GM12878 (cell line): ENCODE measurements around the gene MYCBPAP. TPM values are rescaled to one million over a fixed set of nuclear protein-coding genes. Genes with fewer than 3 reads are reported as not detected.

Experiments used
- ATAC-seq: fragments of 200-7000 bp; cut with Tn5 transposase; 3 replicates; pipeline ENCODE4 v1.9.1; 2020; ENCODE audit warnings: mild to moderate bottlenecking, moderate library complexity
- BruUV-seq: library from RNA; stranded (reverse); fragments of 400-500 nt; replicated peaks from 2 replicates; lab custom pipeline; 2021; lab: Mats Ljungman, UMichigan
- CTCF ChIA-PET: fragments of 300-600 bp; sonication (Branson Sonifier 250); formaldehyde crosslinking; extraction: SDS; loops from one replicate; lab custom pipeline; 2021; ENCODE audit warnings: inconsistent platforms; lab: Yijun Ruan, JAX
- POLR2A ChIA-PET: fragments of 350-600 bp; formaldehyde crosslinking; extraction: SDS; loops from one replicate; lab custom pipeline; 2021; ENCODE audit warnings: inconsistent platforms; lab: Charles Lee
- RAD21 ChIA-PET: fragments of 300-600 bp; sonication (Branson Sonifier 250); formaldehyde crosslinking; loops from one replicate; lab custom pipeline; 2023; ENCODE audit warnings: antibody characterized with exemption; ENCODE audit not compliant: unreplicated experiment; lab: Charles Lee
- SMC1A ChIA-PET: fragments of 300-600 bp; sonication (Branson Sonifier 250); formaldehyde crosslinking; loops from one replicate; lab custom pipeline; 2023; ENCODE audit not compliant: unreplicated experiment, uncharacterized antibody; lab: Charles Lee
- DNase-seq: peaks from one replicate; pipeline ENCODE4 v3.0.0-alpha.2; 2011; ENCODE audit warnings: low read depth, low spot score
- FAIRE-seq: peaks from 3 replicates; lab custom pipeline; 2011; peaks lifted over from hg19 to GRCh38; lab: Jason Lieb, UNC
- H2AFZ ChIP-seq: 2 replicates; pipeline ENCODE4 v1.6.0; 2011; ENCODE audit warnings: low read depth, low read length, control low read depth; ENCODE audit not compliant: control insufficient read depth
- H3K27ac ChIP-seq: 2 replicates; pipeline ENCODE4 v1.5.1; 2011; ENCODE audit warnings: control low read depth; ENCODE audit not compliant: control insufficient read depth, insufficient read depth
- H3K27me3 ChIP-seq, 2 experiments: replicated peaks in 1 of 2; 2 replicates each; pipeline versions ENCODE4 v1.6.0 to v1.6.1; 2011; ENCODE audit warnings: low read length in 1 of 2; ENCODE audit not compliant: control insufficient read depth in 2 of 2, insufficient read depth in 2 of 2
- H3K36me3 ChIP-seq, 2 experiments: 2 replicates each; pipeline ENCODE4 v1.5.1; 2011; ENCODE audit warnings: low read length in 1 of 2; ENCODE audit not compliant: control insufficient read depth in 2 of 2, insufficient read depth in 2 of 2
- H3K4me1 ChIP-seq: 2 replicates; pipeline ENCODE4 v1.6.1; 2011; ENCODE audit warnings: mild to moderate bottlenecking, low read length, moderate library complexity, mixed read lengths; ENCODE audit not compliant: control insufficient read depth, insufficient read depth
- H3K4me2 ChIP-seq: 2 replicates; pipeline ENCODE4 v1.6.0; 2011; ENCODE audit warnings: control low read depth; ENCODE audit not compliant: control insufficient read depth, insufficient read depth
- H3K4me3 ChIP-seq: fragments of 200-600 bp; sonication (generic); 2 replicates; pipeline ENCODE4 v1.5.1; 2016
- H3K79me2 ChIP-seq: 2 replicates; pipeline ENCODE4 v1.6.0; 2011; ENCODE audit warnings: low read length; ENCODE audit not compliant: control insufficient read depth, insufficient read depth
- H3K9ac ChIP-seq: 2 replicates; pipeline ENCODE4 v1.8.0; 2011; ENCODE audit warnings: low read length, control low read depth, mixed read lengths; ENCODE audit not compliant: control insufficient read depth, insufficient read depth
- H3K9me3 ChIP-seq: replicated peaks from 3 replicates; pipeline ENCODE4 v1.5.1; 2011; ENCODE audit warnings: mild to moderate bottlenecking, low read length; ENCODE audit not compliant: control insufficient read depth, insufficient read depth
- H4K20me1 ChIP-seq: 2 replicates; pipeline ENCODE4 v1.6.0; 2011; ENCODE audit not compliant: control insufficient read depth, insufficient read depth
- BACH1 ChIP-seq: fragments of 450-650 bp; IDR thresholded peaks from 2 replicates; pipeline ENCODE4 v1.6.1; 2017; ENCODE audit warnings: mild to moderate bottlenecking, borderline replicate concordance
- BMI1 ChIP-seq: fragments of 450-650 bp; IDR thresholded peaks from 2 replicates; pipeline ENCODE4 v1.6.1; 2016; ENCODE audit warnings: mild to moderate bottlenecking, moderate library complexity, borderline replicate concordance
- ESRRA ChIP-seq: IDR thresholded peaks from 2 replicates; pipeline ENCODE4 v1.6.1; 2012; ENCODE audit warnings: mild to moderate bottlenecking, low read length, improper control_type of control experiment
- FOXK2 ChIP-seq: fragments of 450-650 bp; IDR thresholded peaks from 2 replicates; pipeline ENCODE4 v1.6.1; 2017; ENCODE audit warnings: mild to moderate bottlenecking, moderate library complexity
- SMAD5 ChIP-seq: IDR thresholded peaks from 2 replicates; pipeline ENCODE4 v1.6.1; 2016; ENCODE audit warnings: antibody characterized with exemption, low read depth
- SMARCA5 ChIP-seq: fragments of 450-650 bp; IDR thresholded peaks from 2 replicates; pipeline ENCODE4 v1.6.1; 2017; ENCODE audit warnings: mild to moderate bottlenecking
- SMC3 ChIP-seq: IDR thresholded peaks from 2 replicates; pipeline ENCODE4 v1.6.1; 2011; ENCODE audit warnings: low read length, improper control_type of control experiment, borderline replicate concordance
- WGBS: methylation state at CpG from one replicate; pipeline ENCODE4 v1.1.6; 2016; ENCODE audit warnings: low lambda C conversion rate; ENCODE audit not compliant: insufficient replicate concordance, insufficient coverage; ENCODE audit errors: missing lambda C conversion rate; 5-methylcytosine and 5-hydroxymethylcytosine counted together
- in situ Hi-C: fragments of 300-500 bp; cut with MboI; formaldehyde crosslinking; loops from 9 replicates; pipeline ENCODE4 v1.14.3; 2018; ENCODE audit warnings: mixed read lengths
- intact Hi-C: fragments of 100-400 bp; cut with micrococcal nuclease; formaldehyde crosslinking; loops from one replicate; pipeline ENCODE4 v1.14.2; 2022; ENCODE audit not compliant: unreplicated experiment
- polyA plus RNA-seq, 11 experiments: library from polyadenylated mRNA; depleted of rRNA in 4 of 11; unstranded in 6 of 11; stranded (reverse) in 5 of 11; fragments of >200 nt; fragmentation: Nextera tagmentation in 4 of 11; fragmentation: Illumina TruSeq in 1 of 11; extraction: Ambion mirVana in 4 of 11; extraction: Trizol in 1 of 11; gene quantifications; 1 replicate in 1 of 11; 2 replicates in 10 of 11; pipeline versions ENCODE4 v1.2.1 to v1.2.3, GENCODE V29; 2011 to 2016; ENCODE audit warnings: inconsistent platforms in 2 of 11, missing spikeins in 2 of 11, low read depth in 1 of 11
- total RNA-seq, 4 experiments: library from RNA; depleted of rRNA in 3 of 4; stranded (reverse); fragments of >200 nt in 3 of 4; fragmentation: Illumina TruSeq in 1 of 4; extraction: Trizol in 1 of 4; gene quantifications; 2 replicates each; pipeline versions ENCODE4 v1.2.1 to v1.2.3, GENCODE V29; 2013 to 2021
- TF ChIP-seq, protein P1 (sequence below): fragments of 450-650 bp; formaldehyde crosslinking; IDR thresholded peaks from 2 replicates; pipeline ENCODE4 v1.4.0; 2022; ENCODE audit warnings: mild to moderate bottlenecking, moderate library complexity
- TF ChIP-seq, protein P2 (sequence below): fragments of 450-650 bp; IDR thresholded peaks from 2 replicates; pipeline ENCODE4 v1.6.1; 2014; ENCODE audit warnings: mild to moderate bottlenecking
- TF ChIP-seq, protein P3 (sequence below): IDR thresholded peaks from 2 replicates; pipeline ENCODE4 v1.6.1; 2011; ENCODE audit warnings: low read depth, mild to moderate bottlenecking, low read length, moderate library complexity, borderline replicate concordance; ENCODE audit errors: extremely low read depth

Gene MYCBPAP
- total and polyA plus RNA-seq, 10 of the 15 experiments (the other 5 are each of a cell fraction or from before 2014, with no cell fraction given): 0.23 to 2.7 (median 1.5) TPM

DNA sequence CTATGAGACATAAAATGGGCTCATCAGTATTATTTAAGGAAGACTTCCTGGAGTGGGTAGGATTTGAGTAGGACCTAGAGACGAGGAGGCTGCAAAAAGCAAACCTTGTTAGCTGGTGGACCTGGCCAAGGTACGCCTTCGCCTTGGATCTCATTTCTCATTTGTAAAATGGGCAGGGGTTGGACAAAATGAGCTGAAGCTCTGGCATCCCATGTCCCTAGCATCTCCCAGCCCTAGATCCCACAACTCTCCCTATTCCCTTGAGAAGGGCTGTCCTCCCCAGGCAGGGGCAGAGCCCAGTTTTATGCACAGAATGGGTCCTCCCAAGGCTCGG is 38.4 kb downstream of the MYCBPAP start:
- no peak overlapping the region for H3K9ac ChIP-seq
- in situ Hi-C loops: loop anchor here (5.0 to 10.0 kb wide), 2 partner anchors 151 to 408 kb away; no protein-coding TSS in a partner anchor
- no peak overlapping the region for H3K4me3 ChIP-seq
- no peak overlapping the region for H3K27ac ChIP-seq
- RAD21 ChIA-PET: no interaction called here
- H3K4me2 ChIP-seq: 0 out of 2 replicates have a peak overlapping the region, but pooled peaks have one; percentile 40
- no peaks in the 10 kb centered on the region; a peak in 1 of 4 replicates for H3K36me3 ChIP-seq
- CTCF ChIA-PET: interaction anchor here (0.6 to 2.9 kb wide), 14 partner anchors 28 to 424 kb away, joined by 3 to 14 read pairs (median 3); no protein-coding TSS in a partner anchor
- no peaks in the 10 kb centered on the region for H4K20me1 ChIP-seq
- peaks cover 3% of the 10 kb centered on the region for H3K79me2 ChIP-seq
- WGBS: 50% methylated on average over 4 of the region's 4 CpGs
- FAIRE-seq (no peak), DNase-seq (no peak), ATAC-seq (no peak)
- POLR2A ChIA-PET: interaction anchor here (0.5 to 0.9 kb wide), 2 partner anchors 8 to 79 kb away, joined by 3 to 7 read pairs; no protein-coding TSS in a partner anchor
- H2AFZ ChIP-seq: peak overlapping the region; percentile 82
- intact Hi-C loops: loop anchor here (1.0 to 10.0 kb wide), 6 partner anchors 80 to 408 kb away; no protein-coding TSS in a partner anchor
- H3K27me3 ChIP-seq: no peaks in the 10 kb centered on the region
- peaks cover 5% of the 10 kb centered on the region for H3K4me1 ChIP-seq
- SMC1A ChIA-PET: interaction anchor here (0.6 to 1.6 kb wide), 2 partner anchors 31 to 210 kb away, joined by 3 to 4 read pairs; no protein-coding TSS in a partner anchor
- BruUV-seq: no TSS peak
- H3K9me3 ChIP-seq: no peaks in the 10 kb centered on the region
- TF ChIP-seq, protein P1, sequence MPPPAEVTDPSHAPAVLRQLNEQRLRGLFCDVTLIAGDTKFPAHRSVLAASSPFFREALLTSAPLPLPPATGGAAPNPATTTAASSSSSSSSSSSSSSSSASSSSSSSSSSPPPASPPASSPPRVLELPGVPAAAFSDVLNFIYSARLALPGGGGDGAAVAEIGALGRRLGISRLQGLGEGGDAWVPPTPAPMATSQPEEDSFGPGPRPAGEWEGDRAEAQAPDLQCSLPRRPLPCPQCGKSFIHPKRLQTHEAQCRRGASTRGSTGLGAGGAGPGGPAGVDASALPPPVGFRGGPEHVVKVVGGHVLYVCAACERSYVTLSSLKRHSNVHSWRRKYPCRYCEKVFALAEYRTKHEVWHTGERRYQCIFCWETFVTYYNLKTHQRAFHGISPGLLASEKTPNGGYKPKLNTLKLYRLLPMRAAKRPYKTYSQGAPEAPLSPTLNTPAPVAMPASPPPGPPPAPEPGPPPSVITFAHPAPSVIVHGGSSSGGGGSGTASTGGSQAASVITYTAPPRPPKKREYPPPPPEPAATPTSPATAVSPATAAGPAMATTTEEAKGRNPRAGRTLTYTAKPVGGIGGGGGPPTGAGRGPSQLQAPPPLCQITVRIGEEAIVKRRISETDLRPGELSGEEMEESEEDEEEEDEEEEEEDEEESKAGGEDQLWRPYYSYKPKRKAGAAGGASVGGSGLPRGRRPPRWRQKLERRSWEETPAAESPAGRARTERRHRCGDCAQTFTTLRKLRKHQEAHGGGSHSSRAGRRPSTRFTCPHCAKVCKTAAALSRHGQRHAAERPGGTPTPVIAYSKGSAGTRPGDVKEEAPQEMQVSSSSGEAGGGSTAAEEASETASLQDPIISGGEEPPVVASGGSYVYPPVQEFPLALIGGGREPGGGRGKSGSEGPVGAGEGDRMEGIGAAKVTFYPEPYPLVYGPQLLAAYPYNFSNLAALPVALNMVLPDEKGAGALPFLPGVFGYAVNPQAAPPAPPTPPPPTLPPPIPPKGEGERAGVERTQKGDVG (CRISPR knock-in tag): no peak
- no peak for TF ChIP-seq ESRRA
- no peak for TF ChIP-seq BMI1
- TF ChIP-seq BACH1: no peak
- no peak for TF ChIP-seq SMAD5
- TF ChIP-seq SMARCA5: no peak
- no peak for TF ChIP-seq FOXK2
- TF ChIP-seq, protein P2, sequence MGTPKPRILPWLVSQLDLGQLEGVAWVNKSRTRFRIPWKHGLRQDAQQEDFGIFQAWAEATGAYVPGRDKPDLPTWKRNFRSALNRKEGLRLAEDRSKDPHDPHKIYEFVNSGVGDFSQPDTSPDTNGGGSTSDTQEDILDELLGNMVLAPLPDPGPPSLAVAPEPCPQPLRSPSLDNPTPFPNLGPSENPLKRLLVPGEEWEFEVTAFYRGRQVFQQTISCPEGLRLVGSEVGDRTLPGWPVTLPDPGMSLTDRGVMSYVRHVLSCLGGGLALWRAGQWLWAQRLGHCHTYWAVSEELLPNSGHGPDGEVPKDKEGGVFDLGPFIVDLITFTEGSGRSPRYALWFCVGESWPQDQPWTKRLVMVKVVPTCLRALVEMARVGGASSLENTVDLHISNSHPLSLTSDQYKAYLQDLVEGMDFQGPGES: no peak
- TF ChIP-seq, protein P3, sequence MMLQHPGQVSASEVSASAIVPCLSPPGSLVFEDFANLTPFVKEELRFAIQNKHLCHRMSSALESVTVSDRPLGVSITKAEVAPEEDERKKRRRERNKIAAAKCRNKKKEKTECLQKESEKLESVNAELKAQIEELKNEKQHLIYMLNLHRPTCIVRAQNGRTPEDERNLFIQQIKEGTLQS: no peak
- TF ChIP-seq SMC3: no peak
